ENCODE measurements around the gene DISP2. TPM values are rescaled to one million over a fixed set of nuclear protein-coding genes. Genes with fewer than 3 reads are reported as not detected.

DISP2 gene
- total RNA-seq, 2 experiments from 2014 or later: 0.02 to 0.05 TPM

- DNase-seq: peak; percentile 95
- Mint-ChIP-seq H3K27ac (peak within 1 kb of the TSS; percentile 34), H3K4me3 (peak within 1 kb of the TSS; percentile 87), H3K9me3 (no peaks in the 10 kb centered on the region), H3K4me1 (ENCODE audit: low read depth) (peaks cover 14% of the 10 kb centered on the region), H3K36me3 (peaks cover 22% of the 10 kb centered on the region), H3K27me3 (no peaks in the 10 kb centered on the region)
- CTCF ChIA-PET: interaction anchor here (0.6 to 3.7 kb wide), 5 partner anchors 15 to 108 kb away, joined by 3 to 22 read pairs (median 9); no protein-coding TSS in a partner anchor
- POLR2A ChIA-PET: interaction anchor here (0.9 to 1.8 kb wide), 3 partner anchors 15 to 59 kb away, joined by 3 to 4 read pairs (median 3); no protein-coding TSS in a partner anchor
- intact Hi-C loops (cut with micrococcal nuclease): loop anchor here (1.0 to 2.0 kb wide), 2 partner anchors 16 to 22 kb away; partner anchors contain the start of gene IVD
These were observed 24.8 kb downstream of the DISP2 start, which contains the start of gene KNSTRN for GRCh38 chr15:40382580-40383456. KNSTRN (plus strand) TSS chr15:40382721; CDS start chr15:40382836, 115 bp downstream.

GRCh38 chr15:40386480-40386879 lies 28.5 kb downstream of the DISP2 start:
- no peak overlapping the region for H3K27ac Mint-ChIP-seq
- CTCF ChIA-PET: interaction anchor here (1.2 to 2.0 kb wide), 3 partner anchors 18 to 36 kb away, joined by 3 to 9 read pairs (median 5); no protein-coding TSS in a partner anchor
- H3K4me1 Mint-ChIP-seq (ENCODE audit: low read depth): peaks cover 14% of the 10 kb centered on the region
- intact Hi-C loops (cut with micrococcal nuclease): no loop called here
- peaks cover 48% of the 10 kb centered on the region for H3K36me3 Mint-ChIP-seq
- H3K27me3 Mint-ChIP-seq: no peaks in the 10 kb centered on the region
- no peaks in the 10 kb centered on the region for H3K9me3 Mint-ChIP-seq
- H3K4me3 Mint-ChIP-seq: no peak overlapping the region
- POLR2A ChIA-PET: interaction anchor here (1.2 kb wide), 1 partner anchor 12 kb away, joined by 4 read pairs; no protein-coding TSS in a partner anchor
- DNase-seq: no peak

DNA sequence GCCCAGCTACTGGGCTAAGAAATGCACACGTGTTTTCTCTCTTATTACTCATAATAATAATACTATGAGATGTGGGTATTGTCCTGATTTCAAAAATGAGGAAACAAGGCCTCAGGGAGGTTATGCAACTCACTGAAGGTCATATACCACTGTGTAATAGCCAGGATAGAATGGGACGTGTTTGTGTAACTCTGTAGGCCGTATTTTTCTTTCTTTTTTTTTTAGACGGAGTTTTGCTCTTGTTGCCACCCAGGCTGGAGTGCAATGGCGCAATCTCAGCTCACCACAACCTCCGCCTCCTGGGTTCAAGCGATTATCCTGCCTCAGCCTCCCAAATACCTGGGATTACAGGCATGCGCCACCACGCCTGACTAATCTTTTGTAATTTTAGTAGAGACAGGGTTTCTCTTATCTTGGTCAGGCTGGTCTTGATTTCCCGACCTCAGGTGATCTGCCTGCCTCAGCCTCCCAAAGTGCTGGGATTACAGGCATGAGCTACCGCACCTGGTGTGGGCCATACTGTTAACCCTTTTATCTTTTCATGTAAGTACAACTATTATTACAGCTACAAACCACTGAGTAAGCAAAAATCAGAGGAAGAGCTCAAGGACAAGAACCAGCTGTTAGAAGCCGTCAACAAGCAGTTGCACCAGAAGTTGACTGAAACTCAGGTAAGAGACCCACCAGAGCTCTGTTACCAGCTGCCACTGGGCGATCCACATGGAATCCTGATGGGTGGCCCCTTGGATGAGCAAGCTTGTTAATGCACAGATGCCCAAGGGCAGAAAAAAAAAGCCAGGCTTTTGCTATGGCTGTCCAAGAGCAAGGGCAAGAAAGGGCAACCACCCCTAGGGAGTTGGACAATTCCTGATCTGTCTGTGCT lies 31.2 kb downstream of the DISP2 start:
- no peak for DNase-seq
- H3K4me1 Mint-ChIP-seq (ENCODE audit: low read depth): peaks cover 5% of the 10 kb centered on the region
- ChIA-PET POLR2A (interaction anchor here (0.6 kb wide), 1 partner anchor 8 kb away, joined by 6 read pairs; no protein-coding TSS in a partner anchor), CTCF (interaction anchor here (0.5 to 1.4 kb wide), 4 partner anchors 8 to 114 kb away, joined by 3 to 11 read pairs (median 4); no protein-coding TSS in a partner anchor)
- no peak overlapping the region for H3K27ac Mint-ChIP-seq
- H3K27me3 Mint-ChIP-seq: no peaks in the 10 kb centered on the region
- H3K4me3 Mint-ChIP-seq: no peak overlapping the region
- intact Hi-C loops (cut with micrococcal nuclease): no loop called here
- H3K36me3 Mint-ChIP-seq: peaks cover 55% of the 10 kb centered on the region
- H3K9me3 Mint-ChIP-seq: no peaks in the 10 kb centered on the region

DNA sequence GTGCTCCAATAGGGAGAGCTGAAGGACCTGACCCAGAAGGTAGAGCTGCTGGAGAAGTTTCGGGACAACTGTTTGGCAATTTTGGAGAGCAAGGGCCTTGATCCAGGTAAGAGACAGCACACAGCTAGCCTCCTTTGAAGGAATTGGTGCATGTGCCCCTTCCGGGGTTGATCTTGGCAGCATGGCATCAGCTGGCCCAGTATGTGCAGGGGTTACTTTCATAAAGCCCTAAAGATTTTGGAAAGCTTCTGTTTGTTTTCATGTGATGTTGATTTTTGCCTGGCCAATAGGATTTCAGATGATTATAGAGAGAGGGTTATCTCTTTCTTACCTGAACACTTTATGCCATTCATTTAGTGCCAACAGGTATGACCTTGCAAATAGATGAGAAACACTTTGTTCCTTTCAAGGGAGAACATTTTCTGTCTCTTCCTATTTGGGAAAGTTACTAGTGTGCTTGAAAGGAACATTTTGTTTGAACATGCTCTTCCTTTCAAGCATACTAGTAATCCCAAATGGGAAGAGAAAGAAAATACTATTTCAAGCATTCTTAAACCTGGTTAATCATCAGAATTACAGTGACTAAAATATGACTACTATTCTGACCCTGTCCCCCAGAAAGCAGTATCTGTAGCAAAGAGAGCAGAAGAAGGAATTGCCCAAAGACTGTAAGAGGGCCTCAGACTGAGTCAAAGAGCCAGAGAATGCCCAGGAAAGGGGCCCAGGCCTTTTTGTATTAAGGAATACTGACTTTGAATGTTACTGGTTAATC lies 32.0 kb downstream of the DISP2 start:
- intact Hi-C loops (cut with micrococcal nuclease): no loop called here
- Mint-ChIP-seq H3K27ac (no peak overlapping the region), H3K27me3 (no peaks in the 10 kb centered on the region), H3K36me3 (peaks cover 53% of the 10 kb centered on the region), H3K4me3 (no peak overlapping the region), H3K9me3 (no peaks in the 10 kb centered on the region), H3K4me1 (ENCODE audit: low read depth) (no peaks in the 10 kb centered on the region)
- POLR2A ChIA-PET: no interaction called here
- CTCF ChIA-PET: interaction anchor here (0.5 to 1.9 kb wide), 5 partner anchors 8 to 115 kb away, joined by 3 to 11 read pairs (median 4); no protein-coding TSS in a partner anchor
- no peak for DNase-seq

- ChIA-PET POLR2A (no interaction called here), CTCF (interaction anchor here (0.9 kb wide), 1 partner anchor 29 kb away, joined by 3 read pairs; no protein-coding TSS in a partner anchor)
- H3K4me3 Mint-ChIP-seq: no peak overlapping the region
- H3K36me3 Mint-ChIP-seq: peaks cover 39% of the 10 kb centered on the region
- no peak overlapping the region for H3K27ac Mint-ChIP-seq
- intact Hi-C loops (cut with micrococcal nuclease): no loop called here
- H3K9me3 Mint-ChIP-seq: no peaks in the 10 kb centered on the region
- no peaks in the 10 kb centered on the region for H3K27me3 Mint-ChIP-seq
- no peak for DNase-seq
- H3K4me1 Mint-ChIP-seq (ENCODE audit: low read depth): peaks cover 8% of the 10 kb centered on the region
These were observed 35.2 kb downstream of the DISP2 start for GRCh38 chr15:40392986-40393948.

DNA sequence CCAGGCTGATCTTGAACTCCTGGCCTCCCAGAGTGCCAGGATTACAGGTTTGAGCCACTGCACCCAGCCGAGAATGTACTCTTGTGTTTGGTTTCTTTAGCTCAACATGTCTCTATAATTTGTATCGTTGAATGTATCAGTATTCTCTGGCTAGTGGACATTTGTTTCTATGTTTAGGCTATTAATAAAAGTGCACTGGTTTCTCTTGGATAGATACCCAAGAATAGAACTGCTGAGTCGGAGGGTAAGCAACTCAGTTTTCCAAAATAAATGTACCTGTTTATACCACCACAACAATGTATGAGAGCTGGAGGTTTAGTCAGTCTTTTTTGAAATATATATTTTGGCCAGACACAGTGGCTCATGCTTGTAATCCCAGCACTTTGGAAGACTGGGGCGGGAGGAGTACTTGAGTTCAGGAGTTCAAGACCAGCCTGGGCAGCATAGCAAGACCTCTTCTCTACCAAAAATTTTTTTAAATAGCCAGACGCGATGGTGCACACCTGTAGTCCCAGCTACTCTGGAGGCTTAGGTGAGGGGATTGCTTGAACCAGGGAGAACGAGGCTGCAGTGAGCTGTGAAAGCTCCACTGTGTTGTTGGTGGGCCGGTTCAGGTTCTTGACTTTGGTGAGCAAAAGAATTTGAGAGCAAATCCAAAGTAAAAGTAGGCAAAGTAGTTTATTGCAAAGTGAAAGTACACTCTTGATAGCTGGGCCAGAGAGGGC lies 39.8 kb downstream of the DISP2 start:
- no peak for DNase-seq
- Mint-ChIP-seq H3K9me3 (no peaks in the 10 kb centered on the region), H3K4me1 (ENCODE audit: low read depth) (peaks cover 22% of the 10 kb centered on the region), H3K36me3 (peaks cover 13% of the 10 kb centered on the region), H3K4me3 (no peak overlapping the region), H3K27me3 (no peaks in the 10 kb centered on the region), H3K27ac (no peak overlapping the region)
- intact Hi-C loops (cut with micrococcal nuclease): loop anchor here (1.0 to 2.0 kb wide), 2 partner anchors 15 to 30 kb away; partner anchors contain the start of gene KNSTRN
- POLR2A ChIA-PET: interaction anchor here (0.8 to 1.2 kb wide), 3 partner anchors 11 to 15 kb away, joined by 3 to 4 read pairs (median 3); partner anchors contain the start of gene KNSTRN
- CTCF ChIA-PET: interaction anchor here (1.0 to 2.6 kb wide), 9 partner anchors 8 to 119 kb away, joined by 3 to 8 read pairs (median 4); no protein-coding TSS in a partner anchor

DNA sequence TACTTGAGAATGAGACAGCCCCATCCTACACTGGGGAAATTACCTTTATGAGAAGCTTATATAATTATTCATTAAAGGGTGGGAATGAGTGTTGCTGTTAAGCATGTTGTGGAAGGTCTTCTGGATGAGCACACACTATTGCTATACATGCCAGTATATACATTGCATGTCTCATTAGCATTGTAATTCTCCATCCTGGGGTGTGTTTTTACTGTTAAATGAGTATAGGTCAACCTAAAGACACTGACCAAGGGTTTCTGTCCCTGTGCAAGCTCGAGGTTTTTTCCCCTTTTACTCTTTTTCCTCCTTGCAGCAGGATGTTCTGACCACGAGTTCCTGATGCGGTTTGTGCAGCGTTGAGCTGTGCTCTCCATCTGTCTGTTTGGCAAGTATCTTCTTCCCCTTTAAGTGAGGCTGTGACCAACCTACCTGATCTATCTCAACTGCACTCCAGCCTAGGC lies 40.4 kb downstream of the DISP2 start:
- no peaks in the 10 kb centered on the region for H3K27me3 Mint-ChIP-seq
- peak; percentile 55 for DNase-seq
- H3K9me3 Mint-ChIP-seq: no peaks in the 10 kb centered on the region
- CTCF ChIA-PET: interaction anchor here (1.0 to 2.6 kb wide), 10 partner anchors 9 to 119 kb away, joined by 3 to 8 read pairs (median 4); no protein-coding TSS in a partner anchor
- no peak overlapping the region for H3K27ac Mint-ChIP-seq
- POLR2A ChIA-PET: interaction anchor here (0.8 to 1.2 kb wide), 3 partner anchors 11 to 16 kb away, joined by 3 to 4 read pairs (median 3); partner anchors contain the start of gene KNSTRN
- peaks cover 10% of the 10 kb centered on the region for H3K36me3 Mint-ChIP-seq
- H3K4me3 Mint-ChIP-seq: no peak overlapping the region
- H3K4me1 Mint-ChIP-seq (ENCODE audit: low read depth): peaks cover 24% of the 10 kb centered on the region
- intact Hi-C loops (cut with micrococcal nuclease): loop anchor here (1.0 to 2.0 kb wide), 2 partner anchors 16 to 30 kb away; partner anchors contain the start of gene KNSTRN

GRCh38 chr15:40399370-40399769 lies 41.4 kb downstream of the DISP2 start:
- Mint-ChIP-seq H3K27ac (no peak overlapping the region), H3K27me3 (no peaks in the 10 kb centered on the region), H3K4me1 (ENCODE audit: low read depth) (peaks cover 29% of the 10 kb centered on the region), H3K4me3 (no peak overlapping the region), H3K9me3 (no peaks in the 10 kb centered on the region), H3K36me3 (peaks cover 6% of the 10 kb centered on the region)
- CTCF ChIA-PET: interaction anchor here (1.2 to 2.6 kb wide), 3 partner anchors 22 to 92 kb away, joined by 4 to 8 read pairs (median 4); no protein-coding TSS in a partner anchor
- DNase-seq: no peak
- intact Hi-C loops (cut with micrococcal nuclease): loop anchor here (2.0 kb wide), 1 partner anchor 17 kb away; the partner anchor contains the start of gene KNSTRN
- POLR2A ChIA-PET: interaction anchor here (1.2 kb wide), 1 partner anchor 12 kb away, joined by 4 read pairs; no protein-coding TSS in a partner anchor
